Calu3 (cell line): ENCODE results near the gene TEKT5. TPM values are rescaled to one million over a fixed set of nuclear protein-coding genes. Genes with fewer than 3 reads are reported as not detected.

Experiments
- BruUV-seq: library from RNA; stranded (reverse); fragments of 400-500 nt; replicated peaks from 2 replicates; lab custom pipeline; 2021; lab: Mats Ljungman, UMichigan
- CTCF ChIA-PET: fragments of 300-600 bp; sonication (Branson Sonifier 250); formaldehyde crosslinking; loops from one replicate; lab custom pipeline; 2022; ENCODE audit warnings: antibody characterized with exemption; lab: Charles Lee
- DNase-seq: peaks from one replicate; pipeline ENCODE4 v3.0.0; 2022
- H3K27ac Mint-ChIP-seq: one replicate; pipeline ENCODE4 v1.8.0; 2022; ENCODE audit warnings: mixed read lengths; ENCODE audit not compliant: unreplicated experiment
- H3K27me3 Mint-ChIP-seq: one replicate; pipeline ENCODE4 v1.8.0; 2022; ENCODE audit warnings: mixed read lengths; ENCODE audit not compliant: unreplicated experiment
- H3K36me3 Mint-ChIP-seq: one replicate; pipeline ENCODE4 v1.8.0; 2022; ENCODE audit warnings: mild to moderate bottlenecking, moderate library complexity, mixed read lengths; ENCODE audit not compliant: insufficient read depth, unreplicated experiment
- H3K4me1 Mint-ChIP-seq: one replicate; pipeline ENCODE4 v1.8.0; 2022; ENCODE audit warnings: mild to moderate bottlenecking, low read depth, mixed read lengths; ENCODE audit not compliant: unreplicated experiment
- H3K4me3 Mint-ChIP-seq: one replicate; pipeline ENCODE4 v1.8.0; 2022; ENCODE audit warnings: mild to moderate bottlenecking, low read depth, moderate library complexity, mixed read lengths; ENCODE audit not compliant: unreplicated experiment
- H3K9me3 Mint-ChIP-seq: one replicate; pipeline ENCODE4 v1.8.0; 2022; ENCODE audit warnings: low read depth, mixed read lengths; ENCODE audit not compliant: unreplicated experiment
- intact Hi-C: fragments of 100-400 bp; cut with micrococcal nuclease; formaldehyde crosslinking; loops from one replicate; pipeline ENCODE4 v1.10.0; 2022; ENCODE audit not compliant: unreplicated experiment
- total RNA-seq: library from RNA; stranded (reverse); gene quantifications from 2 replicates; pipeline ENCODE4 v1.2.3, GENCODE V29; 2022
- TF ChIP-seq, protein P1 (sequence below): fragments of 200-600 bp; IDR thresholded peaks from one replicate; pipeline ENCODE4 v1.8.0; 2022; ENCODE audit warnings: antibody characterized with exemption; ENCODE audit not compliant: unreplicated experiment

TEKT5 gene
- total RNA-seq, 1 experiment from 2014 or later, result not detected

DNA sequence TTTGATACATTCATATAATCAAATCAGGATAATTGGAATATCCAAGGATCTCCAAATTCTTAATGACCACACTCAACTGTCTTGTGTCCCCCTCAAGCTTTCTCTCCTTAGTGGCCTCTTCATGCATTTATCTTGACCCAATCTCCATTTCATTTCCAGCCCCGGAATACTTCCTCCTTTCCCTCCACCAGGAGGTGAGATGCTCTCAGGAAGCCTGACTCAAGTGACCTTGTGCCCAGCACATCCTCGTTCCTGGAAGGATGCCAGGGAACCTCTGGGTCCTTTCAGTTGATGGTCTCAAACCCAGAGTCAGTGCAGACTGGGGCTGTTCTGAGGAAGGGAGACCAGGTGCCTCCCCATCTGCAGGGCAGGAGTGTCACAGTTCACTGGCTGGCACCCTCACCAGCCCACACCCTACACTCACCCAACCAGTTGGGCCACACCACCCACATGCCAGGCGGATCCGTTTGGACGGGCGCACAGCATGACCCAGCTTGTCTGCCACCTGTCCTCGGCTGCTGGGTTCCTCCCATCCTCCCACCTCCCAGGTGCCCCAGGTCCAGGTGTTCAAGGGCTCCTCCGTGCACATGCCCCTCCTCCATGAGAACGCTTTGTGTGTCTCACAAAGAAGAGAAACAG, 100.3 kb downstream of the TEKT5 start:
- peaks cover 14% of the 10 kb centered on the region for H3K36me3 Mint-ChIP-seq
- no TSS peak for BruUV-seq
- CTCF ChIA-PET, result interaction anchor here (0.6 to 1.5 kb wide), 2 partner anchors 15 to 1658 kb away, joined by 3 to 4 read pairs; no protein-coding TSS in a partner anchor
- H3K9me3 Mint-ChIP-seq, result no peaks in the 10 kb centered on the region
- H3K4me3 Mint-ChIP-seq, result peak overlapping the region; percentile 27
- TF ChIP-seq, protein P1, sequence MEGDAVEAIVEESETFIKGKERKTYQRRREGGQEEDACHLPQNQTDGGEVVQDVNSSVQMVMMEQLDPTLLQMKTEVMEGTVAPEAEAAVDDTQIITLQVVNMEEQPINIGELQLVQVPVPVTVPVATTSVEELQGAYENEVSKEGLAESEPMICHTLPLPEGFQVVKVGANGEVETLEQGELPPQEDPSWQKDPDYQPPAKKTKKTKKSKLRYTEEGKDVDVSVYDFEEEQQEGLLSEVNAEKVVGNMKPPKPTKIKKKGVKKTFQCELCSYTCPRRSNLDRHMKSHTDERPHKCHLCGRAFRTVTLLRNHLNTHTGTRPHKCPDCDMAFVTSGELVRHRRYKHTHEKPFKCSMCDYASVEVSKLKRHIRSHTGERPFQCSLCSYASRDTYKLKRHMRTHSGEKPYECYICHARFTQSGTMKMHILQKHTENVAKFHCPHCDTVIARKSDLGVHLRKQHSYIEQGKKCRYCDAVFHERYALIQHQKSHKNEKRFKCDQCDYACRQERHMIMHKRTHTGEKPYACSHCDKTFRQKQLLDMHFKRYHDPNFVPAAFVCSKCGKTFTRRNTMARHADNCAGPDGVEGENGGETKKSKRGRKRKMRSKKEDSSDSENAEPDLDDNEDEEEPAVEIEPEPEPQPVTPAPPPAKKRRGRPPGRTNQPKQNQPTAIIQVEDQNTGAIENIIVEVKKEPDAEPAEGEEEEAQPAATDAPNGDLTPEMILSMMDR, result peak; percentile 34
- DNase-seq, result peak; percentile 93
- no peaks in the 10 kb centered on the region for H3K27me3 Mint-ChIP-seq
- peaks cover 33% of the 10 kb centered on the region for H3K4me1 Mint-ChIP-seq
- intact Hi-C loops, result no loop called here
- H3K27ac Mint-ChIP-seq, result peak overlapping the region; percentile 65

DNA sequence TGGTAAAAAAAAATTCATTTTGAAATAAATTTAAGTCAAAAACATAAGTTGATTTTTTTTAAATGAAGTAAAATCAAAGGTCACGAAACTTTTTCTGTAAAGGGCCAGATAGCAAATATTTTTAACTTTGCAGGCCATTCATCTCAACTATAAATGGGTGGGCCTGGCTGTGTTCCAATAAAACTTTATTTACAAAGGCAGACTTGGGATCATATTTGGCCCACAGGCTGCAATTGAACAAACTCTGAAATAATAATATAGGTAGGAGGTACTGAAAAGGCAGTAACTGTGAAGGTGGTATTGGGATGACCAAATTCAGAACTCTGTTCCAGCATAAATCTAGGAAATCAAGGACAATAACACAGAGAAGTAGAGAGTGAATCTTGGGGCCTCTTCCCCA, 102.1 kb downstream of the TEKT5 start:
- intact Hi-C loops, result no loop called here
- TF ChIP-seq, protein P1, result no peak
- BruUV-seq, result no TSS peak
- Mint-ChIP-seq H3K4me1 (peaks cover 40% of the 10 kb centered on the region), H3K36me3 (peaks cover 14% of the 10 kb centered on the region), H3K4me3 (no peak overlapping the region), H3K9me3 (no peaks in the 10 kb centered on the region), H3K27ac (no peak overlapping the region), H3K27me3 (no peaks in the 10 kb centered on the region)
- CTCF ChIA-PET, result no interaction called here
- no peak for DNase-seq

DNA sequence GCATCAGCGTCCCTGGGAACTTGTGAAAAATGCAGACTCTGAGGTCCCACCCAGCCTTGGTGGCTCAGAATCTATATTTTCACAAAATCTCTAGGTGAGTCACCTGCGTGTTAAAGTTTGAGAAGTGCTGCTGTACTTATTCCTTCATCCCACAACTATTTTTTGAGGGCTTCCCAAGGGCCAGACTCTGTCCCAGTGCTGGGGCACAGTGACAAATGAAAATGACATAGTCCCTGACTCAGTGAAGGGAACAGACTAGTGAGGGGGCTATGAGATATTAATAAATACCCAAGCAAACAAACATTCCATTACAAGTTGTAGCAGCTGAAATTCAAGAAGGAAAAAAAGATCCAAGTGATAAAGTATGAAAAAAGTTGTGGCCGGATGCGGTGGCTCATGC, 104.4 kb downstream of the TEKT5 start:
- H3K27ac Mint-ChIP-seq, result no peak overlapping the region
- DNase-seq, result no peak
- no peak overlapping the region for H3K4me3 Mint-ChIP-seq
- H3K27me3 Mint-ChIP-seq, result no peaks in the 10 kb centered on the region
- TF ChIP-seq, protein P1, result no peak
- peaks cover 30% of the 10 kb centered on the region for H3K4me1 Mint-ChIP-seq
- H3K36me3 Mint-ChIP-seq, result peaks cover 8% of the 10 kb centered on the region
- intact Hi-C loops, result no loop called here
- CTCF ChIA-PET, result no interaction called here
- H3K9me3 Mint-ChIP-seq, result no peaks in the 10 kb centered on the region
- BruUV-seq, result no TSS peak

DNA sequence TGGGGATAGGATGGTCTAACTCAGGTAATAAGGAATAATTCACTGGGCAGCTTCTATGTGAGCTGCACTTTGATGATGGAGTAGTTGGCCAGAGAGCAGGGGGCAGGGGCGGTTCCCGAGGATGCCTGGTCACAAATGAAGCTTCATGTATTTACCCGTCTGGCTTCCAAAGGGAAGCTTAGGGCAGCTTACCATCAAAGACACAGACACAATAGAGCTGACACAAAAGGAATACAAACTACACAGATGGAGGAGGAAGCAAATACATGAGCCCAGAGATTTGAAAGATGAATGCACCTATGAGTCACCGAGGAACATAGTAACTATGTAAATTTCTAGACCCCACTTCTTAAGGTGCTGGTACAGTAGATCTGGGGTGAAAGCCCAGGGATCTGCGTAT, 105.6 kb downstream of the TEKT5 start:
- DNase-seq, result no peak
- Mint-ChIP-seq H3K4me1 (peaks cover 23% of the 10 kb centered on the region), H3K27me3 (peaks cover under 1% of the 10 kb centered on the region), H3K27ac (peak overlapping the region; percentile 3), H3K36me3 (peaks cover 1% of the 10 kb centered on the region), H3K9me3 (no peaks in the 10 kb centered on the region), H3K4me3 (no peak overlapping the region)
- intact Hi-C loops, result no loop called here
- BruUV-seq, result no TSS peak
- TF ChIP-seq, protein P1, result no peak
- CTCF ChIA-PET, result interaction anchor here (1.0 kb wide), 1 partner anchor 148 kb away, joined by 4 read pairs; no protein-coding TSS in a partner anchor
